ENCODE measurements around the gene HNRNPAB.
"Not testable (repeated sequence)": the region's sequence is repeated elsewhere in the genome, so short reads cannot be mapped to it uniquely, and the experiment has no call there.

The HNRNPAB gene

DNA sequence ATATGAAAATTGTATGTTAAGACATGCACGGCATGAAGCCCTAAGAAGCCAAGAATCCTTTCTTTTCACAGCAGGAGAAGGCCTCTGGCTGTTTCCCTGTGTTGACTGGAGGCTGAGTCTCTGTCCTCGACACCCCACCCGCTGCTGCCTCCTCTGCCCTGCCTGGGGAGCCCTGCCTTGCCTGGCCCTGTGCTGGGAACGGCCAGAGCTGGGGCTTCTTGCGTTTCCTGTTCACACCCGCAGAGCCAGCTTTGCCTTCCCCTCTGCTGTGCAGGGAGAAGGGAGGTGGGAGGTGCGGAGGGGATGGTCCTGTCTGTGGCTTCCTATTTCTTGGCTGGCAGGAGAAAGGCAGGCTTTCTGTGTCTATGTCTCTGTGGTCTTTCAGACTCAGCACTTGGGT lies 10.3 kb upstream of the HNRNPAB start:
- no peak overlapping the region for H3K4me3 ChIP-seq (ENCODE audit: low read depth, low read length)
- TF ChIP-seq CTCF (IDR thresholded peaks at IDR 0.05; ENCODE audit: control insufficient read depth, extremely low read depth, insufficient read depth) = no peak
- DNase-seq (ENCODE audit: low read depth) = no peak

DNA sequence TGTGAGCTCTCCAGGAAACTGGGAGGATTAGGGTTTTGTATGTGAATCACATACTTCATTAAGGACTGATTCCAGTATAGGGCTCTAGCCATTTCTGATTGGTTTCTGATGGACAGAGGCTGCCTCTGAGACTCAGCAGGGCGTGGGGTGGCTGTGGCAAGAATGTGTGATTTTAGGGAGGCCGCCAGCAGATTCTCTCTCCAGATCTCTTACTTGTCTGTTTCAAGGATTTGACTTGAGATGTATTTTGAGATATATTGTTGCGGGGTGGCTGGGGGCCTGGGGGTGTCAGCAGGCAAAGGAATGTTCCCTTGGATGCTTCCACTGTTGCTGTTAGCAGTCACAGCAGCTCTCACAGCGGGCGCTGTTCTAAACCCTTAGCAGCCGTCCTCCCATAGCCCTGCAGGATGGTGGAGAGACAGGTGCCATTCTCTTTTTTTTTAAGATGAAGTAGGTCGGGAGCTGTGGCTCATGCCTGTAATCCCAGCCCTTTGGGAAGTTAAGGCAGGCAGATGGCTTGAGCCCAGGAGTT lies 8.0 kb upstream of the HNRNPAB start:
- no peak for DNase-seq (ENCODE audit: low read depth)
- no peak overlapping the region for H3K4me3 ChIP-seq (ENCODE audit: low read depth, low read length)
- TF ChIP-seq CTCF (IDR thresholded peaks at IDR 0.05; ENCODE audit: control insufficient read depth, extremely low read depth, insufficient read depth) = no peak

DNA sequence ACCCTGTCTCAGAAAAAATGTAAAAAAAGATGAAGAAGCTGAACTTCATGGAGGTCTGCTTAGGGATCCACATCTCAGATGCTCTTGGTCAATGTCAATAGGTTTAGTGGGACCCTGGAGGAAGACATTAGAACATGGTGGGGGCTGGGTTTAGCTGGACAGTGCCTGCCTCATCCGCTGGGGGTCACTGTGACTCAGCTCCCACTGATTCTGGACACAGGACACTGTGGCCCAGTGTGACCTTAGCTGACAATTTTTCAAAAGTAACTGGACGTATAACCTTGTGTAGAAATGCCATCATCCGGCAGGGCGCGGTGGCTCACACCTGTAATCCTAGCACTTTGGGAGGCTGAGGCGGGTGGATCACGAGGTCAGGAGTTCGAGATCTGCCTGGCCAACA lies 7.3 kb upstream of the HNRNPAB start:
- TF ChIP-seq CTCF (IDR thresholded peaks at IDR 0.05; ENCODE audit: control insufficient read depth, extremely low read depth, insufficient read depth) = peak; percentile 32
- no peak overlapping the region for H3K4me3 ChIP-seq (ENCODE audit: low read depth, low read length)
- no peak for DNase-seq (ENCODE audit: low read depth)

- DNase-seq (ENCODE audit: low read depth) = not testable (repeated sequence)
Measured at GRCh38 chr5:178198151-178198550, 6.2 kb upstream of the HNRNPAB start.

DNA sequence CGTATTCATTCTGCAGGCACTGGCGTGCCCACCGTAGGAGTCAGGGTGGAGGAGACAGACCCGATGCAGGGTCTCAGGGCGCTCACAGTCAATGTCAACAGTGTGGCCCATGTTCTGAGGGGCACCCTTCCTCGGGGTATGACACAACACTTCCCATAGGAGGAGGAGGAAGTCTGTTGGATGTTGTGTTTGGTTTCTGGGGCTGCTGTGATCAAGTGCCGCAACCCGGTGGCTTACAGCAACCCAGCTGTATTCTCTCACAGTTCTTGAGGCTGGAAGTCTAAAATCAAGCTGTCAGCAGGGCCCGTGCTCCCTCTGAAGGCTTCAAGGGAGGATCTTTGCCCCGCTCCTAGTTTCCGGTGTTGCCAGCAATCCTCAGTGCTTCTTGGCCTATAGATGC lies 5.6 kb upstream of the HNRNPAB start:
- no peak overlapping the region for H3K4me3 ChIP-seq (ENCODE audit: low read depth, low read length)
- TF ChIP-seq CTCF (IDR thresholded peaks at IDR 0.05; ENCODE audit: control insufficient read depth, extremely low read depth, insufficient read depth) = no peak
- DNase-seq (ENCODE audit: low read depth) = no peak

More at GRCh38 chr5:178198151-178198550, 6.2 kb upstream of the HNRNPAB start:
- H3K4me3 ChIP-seq (ENCODE audit: low read depth, low read length) = not testable (repeated sequence)

- no peak overlapping the region for H3K4me3 ChIP-seq (ENCODE audit: low read depth, low read length)
- no peak for TF ChIP-seq CTCF (IDR thresholded peaks at IDR 0.05; ENCODE audit: control insufficient read depth, extremely low read depth, insufficient read depth)
- DNase-seq (ENCODE audit: low read depth) = no peak
Measured at GRCh38 chr5:178199581-178200434, 4.5 kb upstream of the HNRNPAB start.

DNA sequence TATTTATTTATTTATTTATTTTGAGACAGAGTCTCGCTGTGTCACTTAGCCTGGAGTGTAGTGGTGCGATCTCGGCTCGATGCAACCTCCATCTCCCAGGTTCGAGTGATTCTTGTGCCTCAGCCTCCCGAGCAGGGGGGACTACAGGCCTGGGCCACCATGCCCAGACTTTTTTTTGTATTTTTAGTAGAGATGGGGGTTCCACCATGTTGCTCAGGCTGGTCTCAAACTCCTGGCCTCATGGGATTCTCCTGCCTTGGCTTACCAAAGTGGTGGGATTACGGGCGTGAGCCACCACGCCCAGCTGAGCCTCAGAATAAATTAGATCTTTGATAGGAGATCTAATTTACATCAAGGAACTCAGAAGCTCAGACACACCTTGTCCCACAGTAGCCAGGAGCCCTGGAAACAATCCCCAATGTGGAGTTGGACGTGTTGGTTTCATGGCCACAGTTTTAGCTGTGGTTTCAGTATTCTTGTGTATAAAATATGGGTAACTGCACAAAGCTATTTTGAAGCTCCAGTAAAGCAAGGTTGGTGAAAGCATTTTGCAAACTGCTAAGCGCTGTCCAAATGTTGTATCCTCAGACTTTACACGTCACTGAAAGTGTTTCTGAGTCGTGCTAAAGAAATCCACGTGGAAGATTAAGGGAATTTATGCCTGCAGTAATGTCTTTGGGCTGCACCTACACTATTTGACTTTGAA lies 3.0 kb upstream of the HNRNPAB start:
- no peak for DNase-seq (ENCODE audit: low read depth)
- no peak for TF ChIP-seq CTCF (IDR thresholded peaks at IDR 0.05; ENCODE audit: control insufficient read depth, extremely low read depth, insufficient read depth)
- H3K4me3 ChIP-seq (ENCODE audit: low read depth, low read length) = no peak overlapping the region

Data from LNCaP clone FGC (cell line).